HEK293 (cell line): ENCODE results near the gene PLCL2.

Source experiments
- EGR2 ChIP-seq: fragments of 450-650 bp; formaldehyde crosslinking; IDR thresholded peaks from 2 replicates; pipeline ENCODE4 v1.5.1; 2016; ENCODE audit warnings: low read depth, missing biosample characterization, missing genetic modification characterization
- KLF9 ChIP-seq: fragments of 450-650 bp; formaldehyde crosslinking; IDR thresholded peaks from 2 replicates; pipeline ENCODE4 v1.5.1; 2016; ENCODE audit warnings: missing biosample characterization, missing genetic modification characterization, low read depth
- TCF7L2 ChIP-seq: IDR thresholded peaks from 2 replicates; pipeline ENCODE4 v1.6.1; 2011; ENCODE audit warnings: low read depth, mild to moderate bottlenecking, inconsistent platforms, low read length, moderate library complexity, borderline replicate concordance
- ZNF48 ChIP-seq: fragments of 450-650 bp; formaldehyde crosslinking; IDR thresholded peaks from 2 replicates; pipeline ENCODE4 v1.5.1; 2016; ENCODE audit warnings: missing biosample characterization, missing genetic modification characterization
- ZNF624 ChIP-seq: fragments of 450-650 bp; formaldehyde crosslinking; IDR thresholded peaks from 2 replicates; pipeline ENCODE4 v1.5.1; 2017; ENCODE audit warnings: missing biosample characterization, missing genetic modification characterization
- ZNF768 ChIP-seq: fragments of 450-650 bp; formaldehyde crosslinking; IDR thresholded peaks from 2 replicates; pipeline ENCODE4 v1.5.1; 2018; ENCODE audit warnings: missing biosample characterization, mild to moderate bottlenecking, missing genetic modification characterization
- ZNF776 ChIP-seq: fragments of 450-650 bp; formaldehyde crosslinking; IDR thresholded peaks from 2 replicates; pipeline ENCODE4 v1.5.0; 2017; ENCODE audit warnings: missing biosample characterization, missing genetic modification characterization, borderline replicate concordance
- ZNF830 ChIP-seq: fragments of 450-650 bp; IDR thresholded peaks from 2 replicates; pipeline ENCODE4 v1.5.0; 2018; ENCODE audit warnings: missing biosample characterization, missing genetic modification characterization, low read depth, mild to moderate bottlenecking, moderate library complexity
- TF ChIP-seq, protein P1 (sequence below): fragments of 450-650 bp; formaldehyde crosslinking; IDR thresholded peaks from 2 replicates; pipeline ENCODE4 v1.5.1; 2016; ENCODE audit warnings: missing biosample characterization, missing genetic modification characterization
- TF ChIP-seq, protein P2 (sequence below): fragments of 450-650 bp; formaldehyde crosslinking; optimal IDR thresholded peaks from 2 replicates; pipeline ENCODE3; 2016; ENCODE audit warnings: missing biosample characterization, mild to moderate bottlenecking, missing genetic modification characterization
- TF ChIP-seq, protein P3 (sequence below): fragments of 450-650 bp; formaldehyde crosslinking; IDR thresholded peaks from 2 replicates; pipeline ENCODE4 v1.5.1; 2016; ENCODE audit warnings: missing biosample characterization, missing genetic modification characterization
- TF ChIP-seq, protein P4 (sequence below): fragments of 450-650 bp; formaldehyde crosslinking; IDR thresholded peaks from 2 replicates; pipeline ENCODE4 v1.5.1; 2016; ENCODE audit warnings: missing biosample characterization, missing genetic modification characterization
- TF ChIP-seq, protein P5 (sequence below): fragments of 450-650 bp; formaldehyde crosslinking; IDR thresholded peaks from 2 replicates; pipeline ENCODE4 v1.5.1; 2016; ENCODE audit warnings: missing biosample characterization, missing genetic modification characterization
- TF ChIP-seq, protein P6 (sequence below): fragments of 450-650 bp; formaldehyde crosslinking; IDR thresholded peaks from 2 replicates; pipeline ENCODE4 v1.5.0; 2017; ENCODE audit warnings: missing biosample characterization, missing genetic modification characterization, borderline replicate concordance

DNA sequence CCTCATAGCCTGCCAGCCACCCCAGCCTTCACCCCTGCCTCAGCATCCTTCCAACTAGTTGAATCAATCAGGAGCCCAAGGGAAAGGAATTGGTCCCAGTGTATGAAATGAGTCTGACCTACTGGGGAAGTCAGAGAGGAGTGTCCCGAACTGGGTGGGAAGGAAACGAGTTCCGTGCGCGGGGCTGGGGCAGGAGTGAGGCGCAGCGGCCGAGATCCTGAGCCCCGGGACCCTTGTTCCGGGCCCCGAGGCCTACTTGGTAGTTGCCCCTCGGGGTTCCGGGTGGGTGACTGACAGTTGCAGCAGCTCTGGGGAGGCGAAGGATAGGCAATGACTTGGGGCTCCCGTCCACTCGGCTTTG is 1.1 kb upstream of the PLCL2 start:
- TF ChIP-seq ZNF768 (tag by site-specific recombination) (no peak), ZNF48 (tag by site-specific recombination) (no peak), ZNF624 (tag by site-specific recombination) (no peak), TCF7L2 (no peak), ZNF776 (tag by site-specific recombination) (no peak), EGR2 (tag by site-specific recombination) (no peak), KLF9 (tag by site-specific recombination) (no peak), ZNF830 (no peak)
- TF ChIP-seq, protein P1, sequence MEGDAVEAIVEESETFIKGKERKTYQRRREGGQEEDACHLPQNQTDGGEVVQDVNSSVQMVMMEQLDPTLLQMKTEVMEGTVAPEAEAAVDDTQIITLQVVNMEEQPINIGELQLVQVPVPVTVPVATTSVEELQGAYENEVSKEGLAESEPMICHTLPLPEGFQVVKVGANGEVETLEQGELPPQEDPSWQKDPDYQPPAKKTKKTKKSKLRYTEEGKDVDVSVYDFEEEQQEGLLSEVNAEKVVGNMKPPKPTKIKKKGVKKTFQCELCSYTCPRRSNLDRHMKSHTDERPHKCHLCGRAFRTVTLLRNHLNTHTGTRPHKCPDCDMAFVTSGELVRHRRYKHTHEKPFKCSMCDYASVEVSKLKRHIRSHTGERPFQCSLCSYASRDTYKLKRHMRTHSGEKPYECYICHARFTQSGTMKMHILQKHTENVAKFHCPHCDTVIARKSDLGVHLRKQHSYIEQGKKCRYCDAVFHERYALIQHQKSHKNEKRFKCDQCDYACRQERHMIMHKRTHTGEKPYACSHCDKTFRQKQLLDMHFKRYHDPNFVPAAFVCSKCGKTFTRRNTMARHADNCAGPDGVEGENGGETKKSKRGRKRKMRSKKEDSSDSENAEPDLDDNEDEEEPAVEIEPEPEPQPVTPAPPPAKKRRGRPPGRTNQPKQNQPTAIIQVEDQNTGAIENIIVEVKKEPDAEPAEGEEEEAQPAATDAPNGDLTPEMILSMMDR = no peak
- TF ChIP-seq, protein P2, sequence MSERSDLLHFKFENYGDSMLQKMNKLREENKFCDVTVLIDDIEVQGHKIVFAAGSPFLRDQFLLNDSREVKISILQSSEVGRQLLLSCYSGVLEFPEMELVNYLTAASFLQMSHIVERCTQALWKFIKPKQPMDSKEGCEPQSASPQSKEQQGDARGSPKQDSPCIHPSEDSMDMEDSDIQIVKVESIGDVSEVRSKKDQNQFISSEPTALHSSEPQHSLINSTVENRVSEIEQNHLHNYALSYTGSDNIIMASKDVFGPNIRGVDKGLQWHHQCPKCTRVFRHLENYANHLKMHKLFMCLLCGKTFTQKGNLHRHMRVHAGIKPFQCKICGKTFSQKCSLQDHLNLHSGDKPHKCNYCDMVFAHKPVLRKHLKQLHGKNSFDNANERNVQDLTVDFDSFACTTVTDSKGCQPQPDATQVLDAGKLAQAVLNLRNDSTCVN (tag by site-specific recombination) = no peak
- TF ChIP-seq, protein P3, sequence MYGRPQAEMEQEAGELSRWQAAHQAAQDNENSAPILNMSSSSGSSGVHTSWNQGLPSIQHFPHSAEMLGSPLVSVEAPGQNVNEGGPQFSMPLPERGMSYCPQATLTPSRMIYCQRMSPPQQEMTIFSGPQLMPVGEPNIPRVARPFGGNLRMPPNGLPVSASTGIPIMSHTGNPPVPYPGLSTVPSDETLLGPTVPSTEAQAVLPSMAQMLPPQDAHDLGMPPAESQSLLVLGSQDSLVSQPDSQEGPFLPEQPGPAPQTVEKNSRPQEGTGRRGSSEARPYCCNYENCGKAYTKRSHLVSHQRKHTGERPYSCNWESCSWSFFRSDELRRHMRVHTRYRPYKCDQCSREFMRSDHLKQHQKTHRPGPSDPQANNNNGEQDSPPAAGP (tag by site-specific recombination) = no peak
- TF ChIP-seq, protein P4, sequence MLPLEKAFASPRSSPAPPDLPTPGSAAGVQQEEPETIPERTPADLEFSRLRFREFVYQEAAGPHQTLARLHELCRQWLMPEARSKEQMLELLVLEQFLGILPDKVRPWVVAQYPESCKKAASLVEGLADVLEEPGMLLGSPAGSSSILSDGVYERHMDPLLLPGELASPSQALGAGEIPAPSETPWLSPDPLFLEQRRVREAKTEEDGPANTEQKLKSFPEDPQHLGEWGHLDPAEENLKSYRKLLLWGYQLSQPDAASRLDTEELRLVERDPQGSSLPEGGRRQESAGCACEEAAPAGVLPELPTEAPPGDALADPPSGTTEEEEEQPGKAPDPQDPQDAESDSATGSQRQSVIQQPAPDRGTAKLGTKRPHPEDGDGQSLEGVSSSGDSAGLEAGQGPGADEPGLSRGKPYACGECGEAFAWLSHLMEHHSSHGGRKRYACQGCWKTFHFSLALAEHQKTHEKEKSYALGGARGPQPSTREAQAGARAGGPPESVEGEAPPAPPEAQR (tag by site-specific recombination) = no peak
- TF ChIP-seq, protein P5, sequence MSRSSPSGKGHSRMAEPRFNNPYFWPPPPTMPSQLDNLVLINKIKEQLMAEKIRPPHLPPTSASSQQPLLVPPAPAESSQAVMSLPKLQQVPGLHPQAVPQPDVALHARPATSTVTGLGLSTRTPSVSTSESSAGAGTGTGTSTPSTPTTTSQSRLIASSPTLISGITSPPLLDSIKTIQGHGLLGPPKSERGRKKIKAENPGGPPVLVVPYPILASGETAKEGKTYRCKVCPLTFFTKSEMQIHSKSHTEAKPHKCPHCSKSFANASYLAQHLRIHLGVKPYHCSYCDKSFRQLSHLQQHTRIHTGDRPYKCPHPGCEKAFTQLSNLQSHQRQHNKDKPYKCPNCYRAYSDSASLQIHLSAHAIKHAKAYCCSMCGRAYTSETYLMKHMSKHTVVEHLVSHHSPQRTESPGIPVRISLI (tag by site-specific recombination) = no peak
- TF ChIP-seq, protein P6, sequence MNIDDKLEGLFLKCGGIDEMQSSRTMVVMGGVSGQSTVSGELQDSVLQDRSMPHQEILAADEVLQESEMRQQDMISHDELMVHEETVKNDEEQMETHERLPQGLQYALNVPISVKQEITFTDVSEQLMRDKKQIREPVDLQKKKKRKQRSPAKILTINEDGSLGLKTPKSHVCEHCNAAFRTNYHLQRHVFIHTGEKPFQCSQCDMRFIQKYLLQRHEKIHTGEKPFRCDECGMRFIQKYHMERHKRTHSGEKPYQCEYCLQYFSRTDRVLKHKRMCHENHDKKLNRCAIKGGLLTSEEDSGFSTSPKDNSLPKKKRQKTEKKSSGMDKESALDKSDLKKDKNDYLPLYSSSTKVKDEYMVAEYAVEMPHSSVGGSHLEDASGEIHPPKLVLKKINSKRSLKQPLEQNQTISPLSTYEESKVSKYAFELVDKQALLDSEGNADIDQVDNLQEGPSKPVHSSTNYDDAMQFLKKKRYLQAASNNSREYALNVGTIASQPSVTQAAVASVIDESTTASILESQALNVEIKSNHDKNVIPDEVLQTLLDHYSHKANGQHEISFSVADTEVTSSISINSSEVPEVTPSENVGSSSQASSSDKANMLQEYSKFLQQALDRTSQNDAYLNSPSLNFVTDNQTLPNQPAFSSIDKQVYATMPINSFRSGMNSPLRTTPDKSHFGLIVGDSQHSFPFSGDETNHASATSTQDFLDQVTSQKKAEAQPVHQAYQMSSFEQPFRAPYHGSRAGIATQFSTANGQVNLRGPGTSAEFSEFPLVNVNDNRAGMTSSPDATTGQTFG (tag by site-specific recombination) = no peak
